Central memory CD8-positive, alpha-beta T cell (primary cell): ENCODE results near the gene OR1D5.
"Not testable (repeated sequence)": the region's sequence is repeated elsewhere in the genome, so short reads cannot be mapped to it uniquely, and the experiment has no call there.

Experiments used
- ATAC-seq: fragments of 150-1000 bp; cut with Tn5 transposase; replicated peaks from 2 replicates; pipeline ENCODE4 v1.10.0; 2022; ENCODE audit warnings: mild to moderate bottlenecking, moderate FRiP score, moderate number of reproducible peaks; ENCODE audit not compliant: poor library complexity, severe bottlenecking; ENCODE audit errors: extremely low read depth
- DNase-seq, 2 donors: peaks; one replicate each; pipeline ENCODE4 v3.0.0; 2021; ENCODE audit warnings: low spot score in 2 of 2
- H3K27ac Mint-ChIP-seq: one replicate; pipeline ENCODE4 v1.8.0; 2022; ENCODE audit warnings: low read depth, mild to moderate bottlenecking, moderate library complexity, mixed read lengths
- H3K27me3 Mint-ChIP-seq: one replicate; pipeline ENCODE4 v1.8.0; 2022; ENCODE audit warnings: mixed read lengths
- H3K36me3 Mint-ChIP-seq: one replicate; pipeline ENCODE4 v1.8.0; 2022; ENCODE audit warnings: mild to moderate bottlenecking, moderate library complexity, mixed read lengths; ENCODE audit not compliant: insufficient read depth
- H3K4me1 Mint-ChIP-seq: one replicate; pipeline ENCODE4 v1.8.0; 2022; ENCODE audit warnings: mixed read lengths
- H3K4me3 Mint-ChIP-seq: one replicate; pipeline ENCODE4 v1.8.0; 2022; ENCODE audit warnings: mild to moderate bottlenecking, moderate library complexity, mixed read lengths
- H3K9me3 Mint-ChIP-seq: one replicate; pipeline ENCODE4 v1.8.0; 2022; ENCODE audit warnings: mixed read lengths

OR1D5 gene

GRCh38 chr17:3038941-3039340 is 24.5 kb downstream of the OR1D5 start:
- Mint-ChIP-seq H3K27ac (peak overlapping the region; percentile 68), H3K36me3 (peaks cover 13% of the 10 kb centered on the region), H3K27me3 (no peaks in the 10 kb centered on the region), H3K9me3 (no peaks in the 10 kb centered on the region), H3K4me3 (no peak overlapping the region), H3K4me1 (peaks cover 17% of the 10 kb centered on the region)
- no peak for DNase-seq
- no peak for ATAC-seq

- Mint-ChIP-seq H3K4me1 (peaks cover 17% of the 10 kb centered on the region), H3K27ac (no peak overlapping the region), H3K9me3 (no peaks in the 10 kb centered on the region), H3K27me3 (no peaks in the 10 kb centered on the region), H3K36me3 (peaks cover 22% of the 10 kb centered on the region), H3K4me3 (no peak overlapping the region)
- DNase-seq (no peak), ATAC-seq (no peak)
Observed at GRCh38 chr17:3037259-3037658, 26.1 kb downstream of the OR1D5 start.

- no peak for ATAC-seq
- Mint-ChIP-seq H3K36me3 (peaks cover 24% of the 10 kb centered on the region), H3K27me3 (no peaks in the 10 kb centered on the region), H3K4me1 (peaks cover 17% of the 10 kb centered on the region), H3K4me3 (no peak overlapping the region), H3K9me3 (no peaks in the 10 kb centered on the region), H3K27ac (no peak overlapping the region)
- no peak for DNase-seq
Observed at GRCh38 chr17:3036800-3037199, 26.6 kb downstream of the OR1D5 start.

GRCh38 chr17:3035968-3036280 is 27.5 kb downstream of the OR1D5 start:
- Mint-ChIP-seq H3K27me3 (no peaks in the 10 kb centered on the region), H3K4me3 (no peak overlapping the region), H3K9me3 (no peaks in the 10 kb centered on the region), H3K36me3 (peaks cover 26% of the 10 kb centered on the region), H3K27ac (peak overlapping the region; percentile 32), H3K4me1 (peaks cover 17% of the 10 kb centered on the region)
- ATAC-seq (no peak), DNase-seq (no peak)

GRCh38 chr17:3035256-3035967 is 28.0 kb downstream of the OR1D5 start:
- Mint-ChIP-seq H3K4me3 (no peak overlapping the region), H3K36me3 (peaks cover 31% of the 10 kb centered on the region), H3K27me3 (no peaks in the 10 kb centered on the region), H3K9me3 (no peaks in the 10 kb centered on the region), H3K4me1 (peaks cover 17% of the 10 kb centered on the region), H3K27ac (peak overlapping the region; percentile 32)
- DNase-seq (no peak), ATAC-seq (no peak)

GRCh38 chr17:3034578-3034920 is 28.9 kb downstream of the OR1D5 start:
- Mint-ChIP-seq H3K4me3 (no peak overlapping the region), H3K4me1 (peaks cover 11% of the 10 kb centered on the region), H3K9me3 (no peaks in the 10 kb centered on the region), H3K27ac (no peak overlapping the region), H3K27me3 (no peaks in the 10 kb centered on the region), H3K36me3 (peaks cover 35% of the 10 kb centered on the region)
- ATAC-seq (no peak), DNase-seq (no peak)

- peaks cover 38% of the 10 kb centered on the region for H3K36me3 Mint-ChIP-seq
- no peak for ATAC-seq
- no peaks in the 10 kb centered on the region for H3K27me3 Mint-ChIP-seq
- DNase-seq = no peak
- H3K9me3 Mint-ChIP-seq = no peaks in the 10 kb centered on the region
- H3K27ac Mint-ChIP-seq = no peak overlapping the region
- no peak overlapping the region for H3K4me3 Mint-ChIP-seq
- H3K4me1 Mint-ChIP-seq = peaks cover 8% of the 10 kb centered on the region
Observed at GRCh38 chr17:3033741-3034577, 29.4 kb downstream of the OR1D5 start.

GRCh38 chr17:3033248-3033640 is 30.2 kb downstream of the OR1D5 start:
- Mint-ChIP-seq H3K27ac (no peak overlapping the region), H3K4me3 (no peak overlapping the region), H3K9me3 (no peaks in the 10 kb centered on the region), H3K36me3 (peaks cover 39% of the 10 kb centered on the region), H3K4me1 (peaks cover 8% of the 10 kb centered on the region), H3K27me3 (no peaks in the 10 kb centered on the region)
- ATAC-seq (no peak), DNase-seq (no peak)

- Mint-ChIP-seq H3K27ac (peak overlapping the region; percentile 29), H3K4me1 (peaks cover 14% of the 10 kb centered on the region), H3K4me3 (no peak overlapping the region), H3K27me3 (no peaks in the 10 kb centered on the region), H3K36me3 (peaks cover 44% of the 10 kb centered on the region), H3K9me3 (no peaks in the 10 kb centered on the region)
- DNase-seq = no peak
- ATAC-seq = no peak
Observed at GRCh38 chr17:3032258-3033247, 30.9 kb downstream of the OR1D5 start.

GRCh38 chr17:3030852-3031470 is 32.4 kb downstream of the OR1D5 start:
- H3K4me3 Mint-ChIP-seq, H3K27ac Mint-ChIP-seq, ATAC-seq, H3K27me3 Mint-ChIP-seq, DNase-seq, H3K9me3 Mint-ChIP-seq: not testable (repeated sequence)
- Mint-ChIP-seq H3K4me1 (peaks cover 14% of the 10 kb centered on the region), H3K36me3 (peaks cover 50% of the 10 kb centered on the region)

GRCh38 chr17:3030096-3030495 is 33.3 kb downstream of the OR1D5 start:
- ATAC-seq (no peak), DNase-seq (no peak)
- H3K27ac Mint-ChIP-seq = peak overlapping the region; percentile 44
- peaks cover 52% of the 10 kb centered on the region for H3K36me3 Mint-ChIP-seq
- H3K4me3 Mint-ChIP-seq = no peak overlapping the region
- no peaks in the 10 kb centered on the region for H3K27me3 Mint-ChIP-seq
- peaks cover 8% of the 10 kb centered on the region for H3K4me1 Mint-ChIP-seq
- H3K9me3 Mint-ChIP-seq = no peaks in the 10 kb centered on the region

- Mint-ChIP-seq H3K27me3 (no peaks in the 10 kb centered on the region), H3K27ac (no peak overlapping the region), H3K4me1 (peaks cover 8% of the 10 kb centered on the region), H3K9me3 (no peaks in the 10 kb centered on the region), H3K4me3 (no peak overlapping the region), H3K36me3 (peaks cover 53% of the 10 kb centered on the region)
- ATAC-seq (no peak), DNase-seq (no peak)
Observed at GRCh38 chr17:3029213-3029913, 34.0 kb downstream of the OR1D5 start.
